Activated T-helper 1 cell treated with Interleukin-2 at 50 U/mL for 16 hours (primary cell): Measurements from ENCODE around the gene NUP43.
"Not testable (repeated sequence)": the region's sequence is repeated elsewhere in the genome, so short reads cannot be mapped to it uniquely, and the experiment has no call there.

ENCODE experiments used
- DNase-seq: peaks from one replicate; pipeline ENCODE4 v3.0.0-alpha.2; 2020; ENCODE audit warnings: low read depth

NUP43 gene, protein sequence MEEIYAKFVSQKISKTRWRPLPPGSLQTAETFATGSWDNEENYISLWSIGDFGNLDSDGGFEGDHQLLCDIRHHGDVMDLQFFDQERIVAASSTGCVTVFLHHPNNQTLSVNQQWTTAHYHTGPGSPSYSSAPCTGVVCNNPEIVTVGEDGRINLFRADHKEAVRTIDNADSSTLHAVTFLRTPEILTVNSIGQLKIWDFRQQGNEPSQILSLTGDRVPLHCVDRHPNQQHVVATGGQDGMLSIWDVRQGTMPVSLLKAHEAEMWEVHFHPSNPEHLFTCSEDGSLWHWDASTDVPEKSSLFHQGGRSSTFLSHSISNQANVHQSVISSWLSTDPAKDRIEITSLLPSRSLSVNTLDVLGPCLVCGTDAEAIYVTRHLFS

DNA sequence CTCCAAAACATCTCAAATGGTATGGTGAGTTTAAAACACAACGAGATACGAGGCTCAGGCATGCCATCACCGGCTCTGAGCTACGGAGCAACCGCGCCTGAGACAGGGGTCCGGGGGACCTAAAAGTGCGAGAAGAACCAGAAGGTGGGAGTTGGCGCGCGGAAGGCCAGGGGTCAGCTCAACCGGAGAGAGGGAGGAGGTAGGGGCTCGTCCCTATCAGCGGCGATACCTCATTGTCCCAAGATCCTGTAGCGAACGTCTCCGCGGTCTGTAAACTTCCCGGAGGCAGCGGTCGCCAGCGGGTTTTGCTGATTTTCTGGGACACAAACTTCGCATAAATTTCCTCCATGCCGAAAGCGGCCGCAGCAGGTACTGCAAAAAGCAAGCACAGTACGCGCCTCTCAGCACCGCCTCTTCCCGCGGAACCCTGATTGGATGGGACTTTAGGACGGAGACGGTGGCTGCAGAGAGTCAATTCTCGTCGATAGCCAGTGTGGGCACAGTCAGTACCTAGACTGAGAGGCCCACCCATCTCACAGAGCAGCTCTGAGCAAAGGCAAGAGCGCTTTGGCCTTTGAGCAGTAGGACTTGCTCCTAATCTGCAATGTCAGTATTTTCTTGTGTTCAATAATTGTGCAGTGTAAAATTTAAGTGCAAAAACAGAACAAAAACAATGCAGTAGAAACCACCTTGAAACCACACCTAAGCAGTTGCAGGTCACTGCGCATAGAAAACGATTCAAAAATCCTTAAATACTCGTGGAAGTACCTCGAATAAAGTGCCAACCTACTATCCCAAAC is at the start of gene NUP43:
Gene NUP43 (minus strand): TSS at position 383 of the 800 bp plus-strand sequence. CDS start 34 bp downstream, at position 349.
- DNase-seq = peak; percentile 81

DNA sequence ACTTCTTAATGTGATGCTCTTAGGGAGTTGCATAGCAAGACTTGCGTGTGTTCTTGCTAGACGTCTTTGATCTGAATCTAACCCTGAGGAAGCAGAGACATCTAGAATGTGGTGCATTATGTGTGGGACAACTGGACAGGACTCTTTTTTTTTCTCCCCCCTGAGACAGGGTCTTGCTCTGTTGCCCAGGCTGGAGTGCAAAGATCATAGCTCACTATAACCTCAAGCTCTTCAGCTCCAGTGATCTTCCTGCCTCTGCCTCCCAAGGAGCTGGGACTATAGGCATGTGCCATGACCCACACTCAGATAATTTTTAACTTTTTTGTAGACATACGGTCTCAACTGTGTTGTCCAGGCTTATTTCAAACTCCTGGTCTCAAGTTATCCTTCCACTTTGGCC is 37.2 kb upstream of the NUP43 start:
- DNase-seq = no peak

DNA sequence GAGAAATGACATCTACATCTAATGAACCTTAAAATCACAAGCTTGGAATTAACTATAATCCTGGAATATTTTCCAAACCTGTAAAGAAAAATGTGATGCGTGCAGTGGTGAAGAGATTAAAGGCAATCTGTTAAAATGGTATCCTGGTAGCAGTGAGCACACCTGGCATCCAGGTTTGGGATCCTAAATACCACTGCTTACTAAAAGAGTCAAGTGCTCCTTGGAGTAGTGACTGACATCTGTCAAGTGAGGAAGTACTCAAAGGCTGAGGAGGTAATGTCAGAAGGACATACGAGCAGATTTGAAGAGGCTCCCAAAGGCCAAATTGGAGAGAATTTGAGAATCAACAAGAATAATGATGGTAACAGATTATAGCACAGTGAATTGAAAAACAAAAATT is 36.0 kb upstream of the NUP43 start:
- DNase-seq = no peak

DNA sequence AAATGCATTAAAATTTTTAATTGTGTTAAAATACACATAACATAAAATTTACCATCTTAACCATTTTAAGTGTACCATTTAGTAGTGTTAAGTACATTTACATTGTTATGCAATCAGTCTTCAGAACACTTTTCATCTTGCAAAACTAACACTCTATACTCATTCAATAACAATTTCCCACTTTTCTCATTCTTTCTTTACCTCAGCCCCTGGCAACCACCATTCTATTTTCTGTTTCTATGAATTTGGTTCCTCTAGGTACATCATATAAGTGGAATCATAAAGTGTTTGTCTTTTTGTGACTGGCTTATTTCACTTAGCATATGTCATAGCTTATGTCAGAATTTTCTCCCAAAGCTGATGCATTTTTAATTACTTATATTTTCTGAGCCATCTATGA is 35.4 kb upstream of the NUP43 start:
- no peak for DNase-seq

DNA sequence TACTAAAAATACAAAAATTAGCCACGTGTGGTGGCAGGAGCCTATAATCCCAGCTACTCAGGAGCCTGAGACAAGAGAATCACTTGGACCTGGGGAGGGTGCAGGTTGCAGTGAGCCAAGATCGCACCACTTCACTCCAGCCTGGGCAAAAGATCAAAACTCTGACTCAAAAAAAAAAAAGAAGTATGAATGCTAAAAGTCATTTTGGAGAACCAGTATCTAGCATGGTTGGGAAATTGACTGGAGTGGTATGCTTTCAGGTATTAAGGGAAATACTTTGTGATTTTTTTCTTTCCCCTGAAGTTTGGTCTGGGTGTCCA is 33.3 kb upstream of the NUP43 start:
- no peak for DNase-seq

DNA sequence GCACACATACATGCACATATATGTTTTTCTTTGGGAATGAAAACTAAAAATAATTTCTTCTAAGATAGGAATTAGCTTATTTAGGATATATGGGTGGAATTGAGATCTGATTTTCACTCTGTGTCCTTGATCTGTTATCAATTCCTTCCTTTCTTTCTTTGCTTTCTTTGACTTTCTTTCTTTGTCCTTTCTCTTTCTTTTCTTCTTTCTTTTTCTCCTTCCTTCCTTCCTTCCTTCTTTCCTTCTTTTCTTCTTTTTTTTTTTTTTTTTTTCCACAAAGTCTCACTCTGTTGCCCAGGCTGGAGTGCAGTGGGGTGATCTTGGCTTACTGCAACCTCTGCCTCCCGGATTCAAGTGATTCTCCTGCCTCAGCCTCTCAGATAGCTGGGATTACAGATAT is 31.3 kb upstream of the NUP43 start:
- DNase-seq = no peak

DNA sequence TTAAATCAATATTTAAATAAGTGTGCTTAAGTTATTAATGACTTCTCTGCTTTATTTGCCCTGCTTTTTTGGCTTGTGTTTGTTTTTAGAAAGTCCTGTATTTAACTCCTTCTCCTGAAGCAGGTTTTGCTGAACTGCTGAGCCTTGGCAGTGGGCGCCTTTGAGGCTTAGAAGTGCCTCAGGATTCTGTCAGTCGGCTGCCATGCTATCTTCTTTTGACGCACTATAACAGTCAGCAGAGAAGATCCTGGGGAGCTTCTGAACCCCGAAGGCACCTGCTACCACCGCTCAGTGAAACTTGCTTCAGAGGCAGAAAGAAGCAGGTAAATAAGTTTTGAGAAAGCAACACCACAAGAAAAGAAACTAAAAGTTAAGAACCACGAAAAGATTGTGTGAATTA is 25.6 kb upstream of the NUP43 start:
- DNase-seq = no peak

DNA sequence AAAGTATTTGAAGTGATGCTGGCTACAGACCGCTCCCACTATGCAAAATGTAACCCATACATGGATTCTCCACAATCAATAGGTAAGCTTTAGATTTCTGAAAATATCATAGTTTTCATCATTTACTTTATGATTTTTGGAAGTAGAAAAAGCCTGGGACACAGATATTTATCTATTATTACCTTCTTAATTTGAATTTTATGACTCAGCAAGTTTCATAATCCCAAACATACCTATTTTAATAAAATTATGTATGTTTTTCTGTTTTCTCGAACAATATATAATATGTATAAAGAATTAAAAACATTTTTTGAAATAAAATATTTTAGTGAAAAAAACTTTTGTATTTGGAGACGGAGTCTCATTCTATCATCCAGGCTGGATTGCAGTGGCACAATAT is 24.9 kb upstream of the NUP43 start:
- no peak for DNase-seq

DNA sequence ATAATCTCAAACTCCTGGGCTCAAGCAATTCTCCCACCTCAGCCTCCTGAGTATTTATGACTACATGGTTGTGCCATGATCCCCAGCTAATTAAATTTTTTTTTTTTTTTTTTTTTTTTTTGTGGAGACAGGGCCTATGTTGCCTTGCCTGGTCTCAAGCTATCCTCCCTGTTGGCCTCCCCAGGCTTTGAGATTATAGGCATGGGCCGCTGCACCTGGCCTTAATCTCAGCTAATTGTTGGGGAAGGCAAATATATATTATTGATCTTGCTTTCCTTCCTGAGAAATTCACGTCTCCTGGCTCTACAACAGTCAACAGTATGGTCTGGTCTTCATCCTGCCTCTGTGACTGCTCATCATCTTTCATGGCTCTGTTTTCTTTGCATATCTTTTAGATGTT is 23.3 kb upstream of the NUP43 start:
- DNase-seq = no peak

DNA sequence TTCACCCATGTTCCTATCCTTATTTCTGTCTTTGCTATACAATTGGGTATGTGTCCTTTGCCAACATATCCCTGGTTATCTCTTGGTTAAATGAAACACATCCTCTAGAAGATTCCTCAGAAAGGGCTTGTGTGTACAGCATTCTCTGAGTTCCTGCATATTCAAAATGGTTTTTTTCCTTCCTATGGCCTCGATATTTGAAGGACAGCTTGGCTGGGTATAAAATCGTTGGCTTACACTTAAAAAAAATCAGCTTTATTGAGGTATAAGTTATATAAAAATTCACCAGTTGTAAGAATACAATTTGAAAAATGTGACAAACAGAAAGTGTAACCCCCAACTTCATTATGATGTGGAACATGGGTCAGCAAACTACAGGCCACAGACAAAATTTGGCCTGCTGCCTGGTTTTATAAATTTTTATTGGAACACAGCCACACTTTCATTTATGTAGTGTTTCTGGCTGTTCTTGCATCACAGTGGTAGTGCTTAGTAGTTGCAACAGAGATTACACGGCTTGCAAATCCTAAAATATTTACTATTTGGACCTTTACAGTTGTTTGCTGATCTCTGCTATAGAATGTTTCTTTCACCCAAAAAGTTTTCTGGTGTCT is 19.9 kb upstream of the NUP43 start:
- DNase-seq = no peak

DNA sequence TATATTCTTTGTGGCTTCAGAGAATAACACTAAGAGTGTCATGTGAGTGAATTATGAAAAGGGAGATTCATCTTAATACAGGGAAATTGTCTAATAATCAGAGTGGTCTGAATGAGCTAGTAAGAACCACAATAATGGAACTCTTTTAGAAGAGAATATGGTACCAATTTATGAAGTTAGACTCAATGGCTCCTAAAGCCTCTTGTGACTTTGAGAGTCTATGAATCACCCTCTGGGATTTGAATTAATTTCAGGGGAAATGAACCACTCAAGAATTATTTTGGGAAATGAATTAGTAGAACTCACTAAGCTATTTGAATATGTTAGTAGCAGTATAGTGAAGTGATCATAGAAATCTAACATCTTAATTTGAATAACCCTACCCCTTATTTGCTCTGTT is 17.5 kb upstream of the NUP43 start:
- no peak for DNase-seq

DNA sequence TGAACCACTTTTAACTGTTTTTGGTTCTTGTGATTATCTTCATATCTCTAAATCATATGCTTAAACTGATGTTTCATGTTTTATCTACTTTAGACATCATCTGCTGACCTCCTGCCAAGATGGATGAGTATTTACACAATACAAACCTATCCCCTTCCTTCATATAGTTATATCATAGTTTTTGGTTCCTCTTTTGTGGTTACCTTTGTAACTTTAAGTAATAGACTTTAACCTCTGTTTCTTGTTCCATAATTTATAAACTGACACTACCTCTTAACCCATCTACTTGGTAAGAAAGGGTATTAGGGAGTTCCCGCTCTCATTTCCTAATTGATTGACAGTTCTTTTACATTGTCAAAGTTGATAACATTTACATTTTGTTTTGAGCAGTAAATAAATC is 15.1 kb upstream of the NUP43 start:
- no peak for DNase-seq

DNA sequence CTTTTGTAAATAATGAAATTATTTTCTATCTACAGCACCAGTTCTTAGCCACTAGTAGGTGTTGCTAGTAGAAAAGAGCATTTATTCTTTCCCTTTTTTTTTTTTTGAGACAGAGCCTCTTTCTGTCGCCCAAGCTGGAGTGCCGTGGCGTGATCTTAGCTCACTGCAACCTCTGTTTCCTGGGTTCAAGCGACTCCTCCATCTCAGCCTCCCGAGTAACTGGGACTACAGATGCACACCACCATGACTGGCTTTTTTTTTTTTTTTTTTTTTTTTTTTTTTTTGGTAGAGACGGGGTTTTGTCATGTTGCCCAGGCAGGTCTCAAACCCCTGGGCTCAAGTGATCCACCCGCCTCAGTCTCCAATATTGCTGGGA is 9.9 kb upstream of the NUP43 start:
- no peak for DNase-seq

DNA sequence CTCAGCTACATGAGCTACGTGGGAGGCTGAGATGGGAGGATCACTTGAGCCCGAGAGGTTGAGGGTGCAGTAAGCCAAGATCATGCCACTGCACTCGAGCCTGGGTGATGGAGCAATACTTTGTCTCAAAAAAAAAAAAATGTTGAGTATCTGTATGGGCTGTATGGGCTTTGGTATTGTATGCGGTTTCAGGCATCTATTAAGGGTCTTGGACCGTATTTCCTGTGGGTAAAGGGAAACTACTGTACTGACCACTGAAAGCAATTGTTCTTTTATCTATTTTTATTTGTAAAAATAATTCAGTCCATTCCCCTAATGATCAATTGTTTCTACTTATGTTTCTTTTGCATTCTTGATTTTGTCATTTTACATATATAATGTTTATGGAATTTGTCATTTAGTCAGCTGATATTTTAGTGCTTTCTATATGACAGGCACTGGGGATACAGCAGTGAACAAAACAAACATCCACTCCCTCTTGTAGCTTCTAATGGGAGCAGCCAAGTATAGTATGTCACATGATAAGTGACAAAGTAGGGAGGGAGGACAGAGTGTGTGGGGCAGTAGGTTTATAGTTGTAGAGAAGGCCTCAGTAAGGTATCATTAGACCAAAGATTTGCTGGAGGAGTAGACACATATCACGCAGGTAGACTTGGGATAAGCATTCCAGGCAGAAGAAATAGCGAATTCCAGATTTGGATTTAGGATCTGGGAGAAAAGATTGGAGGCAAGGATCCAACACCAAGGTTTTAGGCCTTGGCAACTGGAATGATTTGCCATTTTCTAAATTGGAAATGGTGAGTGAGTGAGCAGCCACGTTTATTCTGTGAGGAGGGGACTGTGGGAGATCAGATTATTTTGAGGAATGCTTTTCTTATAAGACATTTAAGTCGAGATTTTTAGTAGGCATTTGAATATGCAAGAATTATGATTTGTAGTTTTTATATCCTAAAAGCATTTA is 9.3 kb upstream of the NUP43 start:
- DNase-seq = no peak

DNA sequence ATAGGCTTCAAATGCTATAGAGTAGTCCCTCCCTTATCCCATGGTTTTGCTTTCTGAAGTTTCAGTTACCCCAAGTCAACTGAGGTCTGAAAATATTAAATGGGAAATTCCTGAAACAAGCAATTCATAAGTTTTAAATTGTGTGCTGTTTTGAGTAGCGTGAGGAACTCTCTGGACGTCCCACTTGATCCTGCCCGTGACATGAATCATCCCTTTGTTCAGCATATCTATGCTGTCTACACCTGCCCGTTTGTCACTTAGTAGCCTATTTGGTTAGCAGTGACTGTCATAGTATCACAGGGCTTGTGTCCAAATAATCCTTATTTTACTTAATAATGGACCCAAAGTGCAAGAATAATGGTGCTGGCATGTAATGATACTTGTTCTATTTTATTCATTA is 8.2 kb upstream of the NUP43 start:
- DNase-seq = no peak

DNA sequence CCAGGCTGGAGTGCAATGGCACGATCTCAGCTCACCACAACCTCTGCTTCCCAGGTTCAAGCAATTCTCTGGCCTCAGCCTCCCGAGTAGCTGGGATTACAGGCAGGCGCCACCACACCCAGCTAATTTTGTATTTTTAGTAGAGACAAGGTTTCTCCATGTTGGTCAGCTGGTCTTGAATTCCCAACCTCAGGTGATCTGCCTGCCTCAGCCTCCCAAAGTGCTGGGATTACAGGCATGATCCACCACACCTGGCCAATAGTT is 7.0 kb upstream of the NUP43 start:
- DNase-seq = not testable (repeated sequence)

DNA sequence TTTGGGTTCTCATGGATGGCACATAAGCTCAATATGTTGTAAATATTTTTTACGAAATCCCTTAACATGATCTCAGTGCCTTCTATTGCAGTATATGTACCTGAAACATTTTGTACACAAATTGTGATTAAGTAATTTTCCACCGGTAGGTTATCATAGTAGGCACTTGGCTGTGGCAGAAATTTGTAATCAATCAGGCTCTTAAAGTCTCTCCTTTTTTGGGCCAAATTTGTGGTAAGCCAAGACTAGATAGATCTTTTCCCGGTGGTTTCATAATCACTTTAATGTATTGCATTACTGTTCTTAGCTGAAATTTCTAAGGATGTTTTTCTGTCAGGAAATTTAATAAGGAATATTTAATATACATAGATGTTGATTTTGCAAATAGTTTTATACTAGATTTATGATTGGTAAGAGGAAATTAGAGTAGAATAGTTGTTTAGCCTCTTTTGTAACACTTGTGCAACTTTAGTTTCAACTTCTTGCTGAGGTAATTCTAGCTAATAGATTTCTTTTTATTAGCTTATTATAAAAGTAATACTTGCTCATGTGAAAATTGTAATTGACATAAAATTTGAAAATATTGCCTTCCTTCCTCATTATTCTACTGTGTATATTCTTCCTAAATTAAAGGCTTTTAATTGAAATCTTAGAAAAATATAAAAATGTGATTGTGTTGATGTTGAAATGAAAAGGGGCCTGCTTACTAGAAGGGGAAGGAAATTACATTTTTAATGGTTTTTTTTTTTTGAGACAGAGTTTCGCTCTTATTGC is 6.5 kb upstream of the NUP43 start:
- DNase-seq = no peak

DNA sequence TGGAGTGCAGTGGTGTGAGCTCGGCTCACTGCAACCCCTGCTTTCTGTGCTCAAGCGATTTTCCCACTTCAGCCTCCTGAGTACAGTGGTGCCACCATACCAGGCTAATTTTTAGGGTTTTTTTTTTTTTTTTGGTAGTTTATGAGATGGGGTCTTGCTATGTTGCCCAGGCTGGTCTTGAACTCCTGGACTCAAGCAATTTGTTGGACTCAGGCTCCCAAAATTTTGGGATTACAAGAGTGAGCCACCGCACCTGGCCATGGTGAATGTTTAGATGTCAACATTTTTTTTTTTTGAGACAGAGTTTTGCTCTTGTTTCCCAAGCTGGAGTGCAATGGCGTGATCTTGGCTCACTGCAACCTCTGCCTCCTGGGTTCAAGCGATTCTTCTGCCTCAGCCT is 5.6 kb upstream of the NUP43 start:
- not testable (repeated sequence) for DNase-seq

DNA sequence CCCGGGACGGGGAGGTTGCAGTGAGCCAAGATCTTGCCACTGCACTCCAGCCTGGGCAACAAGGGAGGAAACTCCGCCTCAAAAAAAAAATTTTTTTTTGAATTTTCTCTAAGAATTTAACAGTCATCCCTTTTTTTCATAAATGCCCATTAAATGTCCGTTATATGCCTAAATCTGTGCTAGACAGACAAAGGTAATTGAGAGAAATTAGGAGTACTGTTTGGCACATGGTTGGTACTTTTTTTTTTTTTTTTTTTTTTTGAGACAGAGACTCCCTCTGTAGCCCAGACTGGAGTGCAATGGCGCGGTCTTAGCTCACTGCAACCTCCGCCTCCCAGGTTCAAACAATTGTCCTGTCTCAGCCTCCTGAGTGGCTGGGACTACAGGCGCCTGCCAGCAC is 4.9 kb upstream of the NUP43 start:
- DNase-seq = no peak

DNA sequence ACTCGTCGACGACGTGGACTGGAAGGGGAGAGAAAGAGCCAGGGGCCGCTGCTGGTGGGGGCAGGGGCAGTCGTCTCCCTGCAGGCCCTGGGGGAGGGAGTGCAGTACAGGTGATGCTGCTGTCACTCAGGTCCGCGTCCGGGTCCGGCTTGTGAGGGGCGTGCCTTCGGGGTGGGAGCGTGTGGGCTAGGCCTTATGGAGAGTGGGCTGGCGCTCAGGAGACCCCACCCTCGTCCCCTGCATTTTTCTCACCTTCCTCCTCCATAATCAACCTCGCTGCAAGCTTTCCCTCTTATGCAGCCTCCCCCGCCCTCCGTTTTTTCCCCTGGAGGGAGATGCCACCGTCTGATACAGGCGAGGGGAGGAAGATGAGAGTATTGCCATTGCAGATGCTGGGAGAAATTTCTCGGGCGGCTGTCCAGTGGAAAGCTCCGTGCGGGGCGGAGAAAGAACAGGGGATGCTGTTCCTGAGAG is 3.8 kb upstream of the NUP43 start:
- peak; percentile 13 for DNase-seq

DNA sequence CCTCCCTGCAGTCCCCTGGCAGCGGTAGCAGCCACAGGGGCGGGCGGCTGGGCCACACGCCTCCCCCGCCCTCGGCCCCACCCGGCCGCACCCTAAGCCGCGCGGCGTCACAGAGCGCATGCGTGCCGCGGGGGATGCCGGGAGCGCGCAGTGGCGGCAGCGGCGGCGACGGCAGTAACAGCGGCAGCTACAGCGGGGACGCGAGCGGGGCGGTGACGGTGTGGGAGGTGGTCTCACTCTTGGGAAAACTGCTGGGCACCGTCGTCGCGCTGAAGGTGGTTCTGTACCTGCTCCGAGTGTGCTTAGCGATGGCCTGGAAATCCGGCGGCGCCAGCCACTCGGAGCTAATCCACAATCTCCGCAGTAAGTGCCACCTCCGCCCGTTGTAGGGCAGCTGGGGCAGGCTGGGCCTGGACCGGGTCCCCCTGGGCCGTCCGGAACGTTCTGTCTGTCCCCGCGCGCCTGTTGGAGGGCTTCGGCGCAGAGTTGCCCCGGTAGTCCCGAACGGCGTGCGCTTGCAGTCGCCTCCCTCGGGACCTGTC is 3.3 kb upstream of the NUP43 start, which contains the start of gene PCMT1:
Gene PCMT1 (plus strand): TSS at position 148 of the 542 bp plus-strand sequence. CDS start 161 bp downstream, at position 309.
- DNase-seq = peak; percentile 90
